Left cardiac atrium (tissue), 4 donors: ENCODE measurements around the gene PTGES3L. TPM values are rescaled to one million over a fixed set of nuclear protein-coding genes. Genes with fewer than 3 reads are reported as not detected.
"Not testable (repeated sequence)": the region's sequence is repeated elsewhere in the genome, so short reads cannot be mapped to it uniquely, and the experiment has no call there.

Source experiments
- ATAC-seq, 2 donors: fragments of 200-7000 bp; cut with Tn5 transposase; one replicate each; pipeline ENCODE4 v1.9.1; 2020; ENCODE audit warnings: mild to moderate bottlenecking in 2 of 2, moderate library complexity in 2 of 2
- DNase-seq: peaks from one replicate; pipeline ENCODE4 v3.0.0-alpha.2; 2020
- intact Hi-C, 2 donors: fragments of 100-400 bp; cut with DNase I; formaldehyde crosslinking; loops; one replicate each; pipeline versions ENCODE4 v1.14.1 to v1.15.1; 2022 to 2023
- total RNA-seq, 2 donors: library from RNA; stranded (reverse); fragmentation: NEBNext Ultra II Directional; extraction: Animal tissue kit (Norgen Biotek cat#: 25700); gene quantifications; one replicate each; pipeline ENCODE4 v1.2.1, GENCODE V29; 2021
- donor health status: DM: no; HTN: yes; CAD: no.
- donor health status: DM: no; HTN: yes; CAD: no; lungs with severe emphysema.
- donor health status: DM: yes; HTN: yes; CAD: no.
- donor health status: Dilated cardiomyopathy.

PTGES3L gene
- total RNA-seq, 2 donors from 2014 or later: 37.8 to 49.4 TPM

- intact Hi-C loops: loop anchor here (2.0 to 10.0 kb wide), 3 partner anchors 95 to 213 kb away; partner anchors contain the start of gene AOC2 (in 1 of the 2)
- DNase-seq: peak; percentile 26
Observed at GRCh38 chr17:42937712-42938596, 41.9 kb downstream of the PTGES3L start.

GRCh38 chr17:42929497-42929844 is 50.4 kb downstream of the PTGES3L start:
- DNase-seq (no peak), ATAC-seq (no peak)
- intact Hi-C loops: no loop called here

More at GRCh38 chr17:42937712-42938596, 41.9 kb downstream of the PTGES3L start:
- ATAC-seq: peak; percentile 76 to 84

GRCh38 chr17:42928714-42929496 is 51.0 kb downstream of the PTGES3L start:
- ATAC-seq (peak; percentile 96 to 98), DNase-seq (peak; percentile 27)
- intact Hi-C loops: no loop called here

- intact Hi-C loops: no loop called here
- DNase-seq (no peak), ATAC-seq (no peak)
Observed at GRCh38 chr17:42924891-42925290, 55.0 kb downstream of the PTGES3L start.

- ATAC-seq, DNase-seq: not testable (repeated sequence)
Observed at GRCh38 chr17:42923472-42923871, 56.4 kb downstream of the PTGES3L start.

GRCh38 chr17:42922294-42922693 is 57.6 kb downstream of the PTGES3L start:
- intact Hi-C loops: no loop called here
- no peak for ATAC-seq
- no peak for DNase-seq

More at GRCh38 chr17:42923472-42923871, 56.4 kb downstream of the PTGES3L start:
- intact Hi-C loops: not testable (repeated sequence)

GRCh38 chr17:42920922-42921321 is 59.0 kb downstream of the PTGES3L start:
- intact Hi-C loops: no loop called here
- ATAC-seq (peak; percentile 38 to 68), DNase-seq (peak; percentile 24)

GRCh38 chr17:42920106-42920900 is 59.6 kb downstream of the PTGES3L start:
- no peak for DNase-seq
- intact Hi-C loops: no loop called here
- ATAC-seq: no peak

- DNase-seq, ATAC-seq, intact Hi-C loops: not testable (repeated sequence)
Observed at GRCh38 chr17:42919522-42920077, 60.3 kb downstream of the PTGES3L start.

- intact Hi-C loops: no loop called here
- no peak for DNase-seq
- no peak for ATAC-seq
Observed at GRCh38 chr17:42918902-42919521, 60.9 kb downstream of the PTGES3L start.

Other genes with a start within 250 kb of the PTGES3L start
- 10 to 100 TPM; 28.7 to 38.1 TPM for gene EZH1, start 235.0 kb downstream of the PTGES3L start, total RNA-seq
- gene RAMP2, start 218.9 kb downstream of the PTGES3L start, total RNA-seq: 10 to 100 TPM; 40.9 to 49.7 TPM
- gene VPS25, start 206.6 kb downstream of the PTGES3L start, total RNA-seq: 10 to 100 TPM; 30.0 to 32.1 TPM
- not detected for gene WNK4, start 199.5 kb downstream of the PTGES3L start, total RNA-seq
- 10 to 100 TPM; 60.3 to 63.9 TPM for gene COA3, start 181.4 kb downstream of the PTGES3L start, total RNA-seq
- gene CNTD1, start 181.2 kb downstream of the PTGES3L start, total RNA-seq: under 1 TPM in 1 of 2 donors, not detected in 1; 0.44 TPM
- gene BECN1, start 155.8 kb downstream of the PTGES3L start, total RNA-seq: 10 to 100 TPM; 63.5 to 72.5 TPM
- gene PSME3, start 146.7 kb downstream of the PTGES3L start, total RNA-seq: 10 to 100 TPM; 67.8 to 83.3 TPM
- gene AOC2, start 135.5 kb downstream of the PTGES3L start, total RNA-seq: 1 to 10 TPM; 1.6 to 3.8 TPM
- 10 to 100 TPM; 56.6 to 96.4 TPM for gene AOC3, start 128.9 kb downstream of the PTGES3L start, total RNA-seq
- gene G6PC1, start 79.3 kb downstream of the PTGES3L start, total RNA-seq: not detected
- 10 to 100 TPM; 23.5 to 34.5 TPM for gene AARSD1, start 15.6 kb downstream of the PTGES3L start, total RNA-seq
- gene RUNDC1, start 485 bp upstream of the PTGES3L start, total RNA-seq: 10 to 100 TPM in 1 of 2 donors, 1 to 10 TPM in 1; 9.3 to 14.5 TPM
- 100 to 1,000 TPM; 722 to 820 TPM for gene RPL27, start 18.3 kb upstream of the PTGES3L start, total RNA-seq
- gene IFI35, start 26.7 kb upstream of the PTGES3L start, total RNA-seq: 10 to 100 TPM; 19.4 to 23.7 TPM
- gene VAT1, start 42.3 kb upstream of the PTGES3L start, total RNA-seq: 100 to 1,000 TPM; 115 to 118 TPM
- gene RND2, start 45.2 kb upstream of the PTGES3L start, total RNA-seq: 1 to 10 TPM; 1.6 to 1.8 TPM
- gene BRCA1, start 145.3 kb upstream of the PTGES3L start, total RNA-seq: 1 to 10 TPM; 2.9 to 7.9 TPM
- 10 to 100 TPM; 71.9 to 87.2 TPM for gene NBR1, start 191.1 kb upstream of the PTGES3L start, total RNA-seq
- 1 to 10 TPM; 7.6 to 8.4 TPM for gene TMEM106A, start 231.8 kb upstream of the PTGES3L start, total RNA-seq
- gene CCDC200, start 248.5 kb upstream of the PTGES3L start, total RNA-seq: not detected